NB4 (cell line): ENCODE results near the gene SGPP2.

ENCODE experiments used
- CTCF ChIP-seq: IDR thresholded peaks from one replicate; pipeline ENCODE4 v1.5.1; 2012; ENCODE audit warnings: low read depth, low read length
- POLR2A ChIP-seq: IDR thresholded peaks from 2 replicates; pipeline ENCODE4 v1.6.1; 2011; ENCODE audit warnings: mild to moderate bottlenecking; ENCODE audit not compliant: insufficient read length; ENCODE audit errors: extremely low read depth

GRCh38 chr2:222504719-222505118, 80.4 kb downstream of the SGPP2 start:
- no peak for TF ChIP-seq CTCF
- no peak for TF ChIP-seq POLR2A
